ENCODE measurements around the gene F11R.

DNA sequence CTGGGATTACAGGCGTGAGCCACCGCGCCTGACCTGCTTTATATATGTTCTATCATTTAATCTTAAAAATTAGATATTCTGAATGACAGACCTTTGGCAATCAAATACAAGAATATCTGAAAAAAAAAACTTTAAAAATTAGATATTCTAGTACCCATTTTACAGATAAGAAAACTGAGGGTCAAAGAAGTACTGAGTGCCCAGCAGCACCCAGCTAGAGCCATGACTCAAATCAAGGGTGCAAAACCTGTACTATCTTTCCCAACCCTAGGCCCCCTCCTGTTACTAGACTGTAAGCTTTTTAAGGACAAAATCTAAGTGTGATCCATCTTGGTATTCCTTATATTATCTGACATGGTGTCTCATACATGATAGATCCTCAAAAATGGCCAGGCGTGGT lies 40.5 kb upstream of the F11R start:
- no peak for TF ChIP-seq JUN (IDR thresholded peaks at IDR 0.05; ENCODE audit: borderline replicate concordance, insufficient read depth, insufficient read length, low read depth)
- TF ChIP-seq, protein P1, sequence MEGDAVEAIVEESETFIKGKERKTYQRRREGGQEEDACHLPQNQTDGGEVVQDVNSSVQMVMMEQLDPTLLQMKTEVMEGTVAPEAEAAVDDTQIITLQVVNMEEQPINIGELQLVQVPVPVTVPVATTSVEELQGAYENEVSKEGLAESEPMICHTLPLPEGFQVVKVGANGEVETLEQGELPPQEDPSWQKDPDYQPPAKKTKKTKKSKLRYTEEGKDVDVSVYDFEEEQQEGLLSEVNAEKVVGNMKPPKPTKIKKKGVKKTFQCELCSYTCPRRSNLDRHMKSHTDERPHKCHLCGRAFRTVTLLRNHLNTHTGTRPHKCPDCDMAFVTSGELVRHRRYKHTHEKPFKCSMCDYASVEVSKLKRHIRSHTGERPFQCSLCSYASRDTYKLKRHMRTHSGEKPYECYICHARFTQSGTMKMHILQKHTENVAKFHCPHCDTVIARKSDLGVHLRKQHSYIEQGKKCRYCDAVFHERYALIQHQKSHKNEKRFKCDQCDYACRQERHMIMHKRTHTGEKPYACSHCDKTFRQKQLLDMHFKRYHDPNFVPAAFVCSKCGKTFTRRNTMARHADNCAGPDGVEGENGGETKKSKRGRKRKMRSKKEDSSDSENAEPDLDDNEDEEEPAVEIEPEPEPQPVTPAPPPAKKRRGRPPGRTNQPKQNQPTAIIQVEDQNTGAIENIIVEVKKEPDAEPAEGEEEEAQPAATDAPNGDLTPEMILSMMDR (IDR thresholded peaks at IDR 0.05; ENCODE audit: extremely low read depth in 1 of 2, insufficient read depth in 1 of 2, low read depth in 1 of 2, low read length in 2 of 2) = no peak
- no peak for TF ChIP-seq POLR2A (IDR thresholded peaks at IDR 0.05; ENCODE audit: low read depth, low read length)
- no peak for TF ChIP-seq POLR2AphosphoS5 (IDR thresholded peaks at IDR 0.05; ENCODE audit: insufficient read depth, low read depth, low read length)
- no peak for TF ChIP-seq EZH2 (IDR thresholded peaks at IDR 0.05; ENCODE audit: borderline replicate concordance, low read depth, low read length, severe bottlenecking)
- TF ChIP-seq, protein P2, sequence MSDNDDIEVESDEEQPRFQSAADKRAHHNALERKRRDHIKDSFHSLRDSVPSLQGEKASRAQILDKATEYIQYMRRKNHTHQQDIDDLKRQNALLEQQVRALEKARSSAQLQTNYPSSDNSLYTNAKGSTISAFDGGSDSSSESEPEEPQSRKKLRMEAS (IDR thresholded peaks at IDR 0.05; ENCODE audit: insufficient read depth, insufficient read length) = no peak
